ENCODE data around the gene EHMT1. TPM values are rescaled to one million over a fixed set of nuclear protein-coding genes. Genes with fewer than 3 reads are reported as not detected.

Gene EHMT1
- total RNA-seq, 1 donor from 2014 or later, result 64.5 TPM

- peaks cover 26% of the 10 kb centered on the region for H3K36me3 ChIP-seq (ENCODE audit: insufficient read depth, low read length)
- FAIRE-seq (no peak), DNase-seq (ENCODE audit: low read depth) (no peak)
- peaks cover 48% of the 10 kb centered on the region for H3K79me2 ChIP-seq (ENCODE audit: insufficient read depth, low read length)
- no peak overlapping the region for H3K4me3 Mint-ChIP-seq (ENCODE audit: unreplicated experiment)
- no peaks in the 10 kb centered on the region for H3K27me3 Mint-ChIP-seq (ENCODE audit: low read depth, unreplicated experiment)
- H3K27ac ChIP-seq (ENCODE audit: low read depth, low read length), result no peak overlapping the region
- H3K9me3 Mint-ChIP-seq (ENCODE audit: unreplicated experiment), result no peaks in the 10 kb centered on the region
- H3K4me1 Mint-ChIP-seq (ENCODE audit: low read depth, unreplicated experiment), result peaks cover 6% of the 10 kb centered on the region
- H3K9ac ChIP-seq (ENCODE audit: low read length), result no peak overlapping the region
- H3K4me1 ChIP-seq (ENCODE audit: insufficient read depth, low read length), result peaks cover 17% of the 10 kb centered on the region
- H3K27ac Mint-ChIP-seq (ENCODE audit: unreplicated experiment), result peak overlapping the region; percentile 14
- peaks cover 35% of the 10 kb centered on the region for H4K20me1 ChIP-seq (ENCODE audit: insufficient read depth, low read length)
- H3K4me3 ChIP-seq (ENCODE audit: insufficient read depth, low read depth, low read length), result no peak overlapping the region
- H3K9me3 ChIP-seq (ENCODE audit: insufficient read depth, low read depth, low read length), result no peaks in the 10 kb centered on the region
- H3K4me2 ChIP-seq (ENCODE audit: low read length), result no peak overlapping the region
- H3K36me3 Mint-ChIP-seq (ENCODE audit: low read depth, unreplicated experiment), result peaks cover 18% of the 10 kb centered on the region
- TF ChIP-seq EZH2 (IDR thresholded peaks at IDR 0.05; ENCODE audit: insufficient read depth, low read length), result no peak
- TF ChIP-seq CTCF (IDR thresholded peaks at IDR 0.05; ENCODE audit: insufficient read depth, low read depth, low read length), result no peak
- no peak overlapping the region for H2AFZ ChIP-seq (ENCODE audit: low read depth, low read length)
- H3K27me3 ChIP-seq (ENCODE audit: insufficient read depth, low read length), result no peaks in the 10 kb centered on the region
These were observed 42.9 kb upstream of the EHMT1 start for GRCh38 chr9:137575716-137576411.

GRCh38 chr9:137578518-137579258 is 40.1 kb upstream of the EHMT1 start, which contains the start of gene DPH7:
DPH7 (minus strand) TSS chr9:137578925; CDS start chr9:137578777, 148 bp downstream.
- H3K9me3 ChIP-seq (ENCODE audit: insufficient read depth, low read depth, low read length), result no peaks in the 10 kb centered on the region
- H3K36me3 ChIP-seq (ENCODE audit: insufficient read depth, low read length), result peaks cover 18% of the 10 kb centered on the region
- peaks cover 6% of the 10 kb centered on the region for H3K4me1 Mint-ChIP-seq (ENCODE audit: low read depth, unreplicated experiment)
- DNase-seq (ENCODE audit: low read depth), result peak; percentile 74
- FAIRE-seq, result no peak
- peak within 1 kb of the TSS; percentile 87 for H3K4me3 ChIP-seq (ENCODE audit: insufficient read depth, low read depth, low read length)
- H3K9ac ChIP-seq (ENCODE audit: low read length), result peak within 1 kb of the TSS; percentile 92
- peak within 1 kb of the TSS; percentile 83 for H2AFZ ChIP-seq (ENCODE audit: low read depth, low read length)
- no peaks in the 10 kb centered on the region for H3K27me3 ChIP-seq (ENCODE audit: insufficient read depth, low read length)
- peaks cover 17% of the 10 kb centered on the region for H3K4me1 ChIP-seq (ENCODE audit: insufficient read depth, low read length)
- peaks cover 14% of the 10 kb centered on the region for H3K36me3 Mint-ChIP-seq (ENCODE audit: low read depth, unreplicated experiment)
- TF ChIP-seq CTCF (IDR thresholded peaks at IDR 0.05; ENCODE audit: insufficient read depth, low read depth, low read length) (peak; percentile 69), EZH2 (IDR thresholded peaks at IDR 0.05; ENCODE audit: insufficient read depth, low read length) (no peak)
- H3K9me3 Mint-ChIP-seq (ENCODE audit: unreplicated experiment), result no peaks in the 10 kb centered on the region
- H3K79me2 ChIP-seq (ENCODE audit: insufficient read depth, low read length), result peaks cover 41% of the 10 kb centered on the region
- no peaks in the 10 kb centered on the region for H3K27me3 Mint-ChIP-seq (ENCODE audit: low read depth, unreplicated experiment)
- peak within 1 kb of the TSS; percentile 90 for H3K4me2 ChIP-seq (ENCODE audit: low read length)
- peak within 1 kb of the TSS; percentile 91 for H3K27ac Mint-ChIP-seq (ENCODE audit: unreplicated experiment)
- peak within 1 kb of the TSS; percentile 91 for H3K4me3 Mint-ChIP-seq (ENCODE audit: unreplicated experiment)
- peaks cover 48% of the 10 kb centered on the region for H4K20me1 ChIP-seq (ENCODE audit: insufficient read depth, low read length)
- H3K27ac ChIP-seq (ENCODE audit: low read depth, low read length), result peak within 1 kb of the TSS; percentile 56

Data from astrocyte (in vitro differentiated cells and primary cell).